ENCODE results near the gene BSND. TPM values are rescaled to one million over a fixed set of nuclear protein-coding genes. Genes with fewer than 3 reads are reported as not detected.

BSND gene
- total and polyA plus RNA-seq, 2 experiments from 2014 or later: not detected

DNA sequence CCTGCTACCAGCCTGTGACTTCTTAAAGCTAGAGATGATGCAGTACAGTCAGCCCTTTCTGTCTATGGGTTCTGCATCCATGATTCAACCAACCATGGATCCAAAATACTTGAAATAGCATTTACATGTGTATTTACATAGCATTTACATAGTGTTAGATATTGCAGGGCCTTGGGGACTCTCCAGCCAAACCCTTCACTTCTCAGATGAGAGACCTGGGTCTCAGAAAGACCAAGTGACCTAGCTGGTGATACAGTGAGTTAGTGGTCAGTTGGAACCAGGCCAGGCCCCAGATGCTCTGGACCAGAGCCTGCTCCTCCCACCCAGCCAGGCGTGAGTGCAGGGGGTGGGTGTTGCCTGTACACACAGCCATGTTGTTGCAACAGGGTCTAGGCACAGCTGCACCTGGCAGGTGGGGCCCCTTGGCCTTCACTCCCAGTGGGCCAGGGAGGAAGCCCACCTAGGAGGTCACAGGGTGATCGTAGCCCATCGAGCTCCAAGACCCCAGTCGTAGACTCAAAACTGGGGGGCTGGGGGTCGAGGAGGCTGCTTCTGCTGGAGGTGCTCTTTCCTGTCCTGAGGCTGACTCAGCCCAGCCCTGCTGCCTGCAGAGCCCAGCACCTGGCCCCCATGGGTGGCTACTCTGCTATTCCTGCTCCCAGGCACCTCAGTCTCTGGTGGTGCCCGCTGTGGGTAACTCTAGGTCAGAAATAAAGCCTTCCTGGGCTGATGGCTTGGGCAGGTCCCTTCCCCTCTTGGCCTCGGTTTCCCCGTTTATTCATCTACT is 10.6 kb upstream of the BSND start:
- TF ChIP-seq, protein P1, sequence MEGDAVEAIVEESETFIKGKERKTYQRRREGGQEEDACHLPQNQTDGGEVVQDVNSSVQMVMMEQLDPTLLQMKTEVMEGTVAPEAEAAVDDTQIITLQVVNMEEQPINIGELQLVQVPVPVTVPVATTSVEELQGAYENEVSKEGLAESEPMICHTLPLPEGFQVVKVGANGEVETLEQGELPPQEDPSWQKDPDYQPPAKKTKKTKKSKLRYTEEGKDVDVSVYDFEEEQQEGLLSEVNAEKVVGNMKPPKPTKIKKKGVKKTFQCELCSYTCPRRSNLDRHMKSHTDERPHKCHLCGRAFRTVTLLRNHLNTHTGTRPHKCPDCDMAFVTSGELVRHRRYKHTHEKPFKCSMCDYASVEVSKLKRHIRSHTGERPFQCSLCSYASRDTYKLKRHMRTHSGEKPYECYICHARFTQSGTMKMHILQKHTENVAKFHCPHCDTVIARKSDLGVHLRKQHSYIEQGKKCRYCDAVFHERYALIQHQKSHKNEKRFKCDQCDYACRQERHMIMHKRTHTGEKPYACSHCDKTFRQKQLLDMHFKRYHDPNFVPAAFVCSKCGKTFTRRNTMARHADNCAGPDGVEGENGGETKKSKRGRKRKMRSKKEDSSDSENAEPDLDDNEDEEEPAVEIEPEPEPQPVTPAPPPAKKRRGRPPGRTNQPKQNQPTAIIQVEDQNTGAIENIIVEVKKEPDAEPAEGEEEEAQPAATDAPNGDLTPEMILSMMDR (IDR thresholded peaks at IDR 0.05; ENCODE audit: low read depth, low read length): no peak
- no peaks in the 10 kb centered on the region for H3K4me1 ChIP-seq (ENCODE audit: low read depth)
- H3K9me3 ChIP-seq (ENCODE audit: low read depth): no peaks in the 10 kb centered on the region
- peak; percentile 19 to 43 for DNase-seq (ENCODE audit: low read depth in 1 of 2, low spot score in 1 of 2)
- H3K27ac ChIP-seq: no peak overlapping the region
- no peaks in the 10 kb centered on the region for H3K36me3 ChIP-seq
- no peak overlapping the region for H3K4me3 ChIP-seq
- peaks cover 18% of the 10 kb centered on the region for H3K27me3 ChIP-seq

DNA sequence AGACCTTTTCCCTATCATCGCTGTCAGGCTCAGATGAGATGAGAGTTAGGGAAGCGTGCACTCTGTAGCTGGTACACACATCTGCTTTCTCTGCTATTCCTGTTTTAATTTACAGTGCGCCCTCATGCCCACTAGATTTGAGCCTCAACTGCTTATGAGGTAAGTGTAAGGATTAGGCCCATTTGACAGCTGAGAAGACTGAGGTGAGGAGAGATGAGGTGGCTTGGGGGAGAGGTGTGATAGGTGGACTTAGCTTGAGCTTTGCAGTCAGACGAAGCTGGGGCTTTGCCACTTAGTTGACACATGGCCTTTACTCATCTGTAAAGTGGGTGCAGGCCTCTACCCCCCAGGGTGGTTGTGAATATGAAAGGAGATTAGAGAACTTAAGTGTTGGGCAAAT is 9.8 kb upstream of the BSND start:
- Histone ChIP-seq H3K27ac (no peak overlapping the region), H3K4me1 (ENCODE audit: low read depth) (no peaks in the 10 kb centered on the region), H3K4me3 (no peak overlapping the region), H3K27me3 (peaks cover 10% of the 10 kb centered on the region), H3K9me3 (ENCODE audit: low read depth) (no peaks in the 10 kb centered on the region), H3K36me3 (no peaks in the 10 kb centered on the region)
- TF ChIP-seq, protein P1 (IDR thresholded peaks at IDR 0.05; ENCODE audit: low read depth, low read length): no peak
- DNase-seq (ENCODE audit: low read depth in 1 of 2, low spot score in 1 of 2): no peak

GRCh38 chr1:54989473-54989872 is 9.3 kb upstream of the BSND start:
- H3K27me3 ChIP-seq: peaks cover 7% of the 10 kb centered on the region
- H3K27ac ChIP-seq: no peak overlapping the region
- DNase-seq (ENCODE audit: low read depth in 1 of 2, low spot score in 1 of 2): no peak
- no peaks in the 10 kb centered on the region for H3K9me3 ChIP-seq (ENCODE audit: low read depth)
- no peaks in the 10 kb centered on the region for H3K36me3 ChIP-seq
- no peak overlapping the region for H3K4me3 ChIP-seq
- TF ChIP-seq, protein P1 (IDR thresholded peaks at IDR 0.05; ENCODE audit: low read depth, low read length): no peak
- no peaks in the 10 kb centered on the region for H3K4me1 ChIP-seq (ENCODE audit: low read depth)

GRCh38 chr1:54989968-54990810 is 8.5 kb upstream of the BSND start:
- peak in 1 of 2 donors; percentile 63 for DNase-seq (ENCODE audit: low read depth in 1 of 2, low spot score in 1 of 2)
- Histone ChIP-seq H3K36me3 (no peaks in the 10 kb centered on the region), H3K4me3 (no peak overlapping the region), H3K27ac (no peak overlapping the region), H3K27me3 (peaks cover 12% of the 10 kb centered on the region), H3K4me1 (ENCODE audit: low read depth) (no peaks in the 10 kb centered on the region), H3K9me3 (ENCODE audit: low read depth) (no peaks in the 10 kb centered on the region)
- TF ChIP-seq, protein P1 (IDR thresholded peaks at IDR 0.05; ENCODE audit: low read depth, low read length): no peak

- peaks cover 16% of the 10 kb centered on the region for H3K27me3 ChIP-seq
These were observed 7.8 kb upstream of the BSND start for GRCh38 chr1:54990916-54991315.

More at GRCh38 chr1:54990916-54991315, 7.8 kb upstream of the BSND start:
- DNase-seq (ENCODE audit: low read depth in 1 of 2, low spot score in 1 of 2): no peak
- no peaks in the 10 kb centered on the region for H3K36me3 ChIP-seq
- H3K4me3 ChIP-seq: no peak overlapping the region
- no peaks in the 10 kb centered on the region for H3K4me1 ChIP-seq (ENCODE audit: low read depth)
- no peaks in the 10 kb centered on the region for H3K9me3 ChIP-seq (ENCODE audit: low read depth)
- TF ChIP-seq, protein P1 (IDR thresholded peaks at IDR 0.05; ENCODE audit: low read depth, low read length): no peak
- H3K27ac ChIP-seq: no peak overlapping the region
